ENCODE results near the gene CA5B.
"Not testable (repeated sequence)": the region's sequence is repeated elsewhere in the genome, so short reads cannot be mapped to it uniquely, and the experiment has no call there.

DNA sequence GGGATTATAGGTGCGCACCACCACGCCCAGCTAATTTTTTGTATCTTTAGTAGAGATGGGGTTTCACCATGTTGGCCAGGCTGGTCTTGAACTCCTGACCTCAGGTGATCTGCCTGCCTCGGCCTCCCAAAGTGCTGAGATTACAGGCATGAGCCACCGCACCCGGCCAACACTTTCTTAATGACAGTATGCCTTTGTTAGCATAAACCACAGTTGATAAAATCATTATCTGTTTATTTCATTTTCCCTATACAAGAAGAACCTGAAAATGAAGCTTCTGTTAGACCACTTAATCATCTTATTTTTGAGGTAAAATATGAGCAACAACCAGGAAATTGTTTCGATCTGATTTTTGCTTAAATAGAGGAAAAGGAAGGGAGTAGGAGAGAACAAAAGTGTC lies 21.8 kb downstream of the CA5B start:
- TF ChIP-seq, protein P1, sequence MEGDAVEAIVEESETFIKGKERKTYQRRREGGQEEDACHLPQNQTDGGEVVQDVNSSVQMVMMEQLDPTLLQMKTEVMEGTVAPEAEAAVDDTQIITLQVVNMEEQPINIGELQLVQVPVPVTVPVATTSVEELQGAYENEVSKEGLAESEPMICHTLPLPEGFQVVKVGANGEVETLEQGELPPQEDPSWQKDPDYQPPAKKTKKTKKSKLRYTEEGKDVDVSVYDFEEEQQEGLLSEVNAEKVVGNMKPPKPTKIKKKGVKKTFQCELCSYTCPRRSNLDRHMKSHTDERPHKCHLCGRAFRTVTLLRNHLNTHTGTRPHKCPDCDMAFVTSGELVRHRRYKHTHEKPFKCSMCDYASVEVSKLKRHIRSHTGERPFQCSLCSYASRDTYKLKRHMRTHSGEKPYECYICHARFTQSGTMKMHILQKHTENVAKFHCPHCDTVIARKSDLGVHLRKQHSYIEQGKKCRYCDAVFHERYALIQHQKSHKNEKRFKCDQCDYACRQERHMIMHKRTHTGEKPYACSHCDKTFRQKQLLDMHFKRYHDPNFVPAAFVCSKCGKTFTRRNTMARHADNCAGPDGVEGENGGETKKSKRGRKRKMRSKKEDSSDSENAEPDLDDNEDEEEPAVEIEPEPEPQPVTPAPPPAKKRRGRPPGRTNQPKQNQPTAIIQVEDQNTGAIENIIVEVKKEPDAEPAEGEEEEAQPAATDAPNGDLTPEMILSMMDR (IDR thresholded peaks at IDR 0.05) = not testable (repeated sequence)
- TF ChIP-seq POLR2AphosphoS5, POLR2A, EP300 (IDR thresholded peaks at IDR 0.05): not testable (repeated sequence)

Data from upper lobe of left lung (tissue), 4 donors.